ENCODE results near the gene TUB. TPM values are rescaled to one million over a fixed set of nuclear protein-coding genes. Genes with fewer than 3 reads are reported as not detected.

The TUB gene
- total and polyA plus RNA-seq, 2 of the 8 experiments (the other 6 are each of a cell fraction or from before 2014, with no cell fraction given) = 15.3 to 31.3 TPM

GRCh38 chr11:8066036-8066910 is 14.7 kb upstream of the TUB start:
- Histone ChIP-seq H2BK20ac (ENCODE audit: low read length) (peak overlapping the region; percentile 57; the same call in 1 of the 2 replicates), H2AK5ac (ENCODE audit: low read depth, low read length) (no peak overlapping the region), H2BK5ac (ENCODE audit: low read depth, low read length) (peak overlapping the region; percentile 32; the same call in 1 of the 2 replicates), H3K9ac (replicated peaks in 1 of 4; ENCODE audit: extremely low read depth in 1 of 4, low read depth in 3 of 4, low read length in 3 of 4) (no peak overlapping the region), H2BK12ac (ENCODE audit: low read depth, low read length) (peak overlapping the region; percentile 29; the same call in 1 of the 2 replicates), H3K4me1 (replicated peaks in 1 of 4; ENCODE audit: control insufficient read depth in 3 of 4, insufficient read depth in 4 of 4, low read length in 3 of 4) (peaks cover 0 to 5% (median 0%) of the 10 kb centered on the region in 4 experiments; a peak in 2 of 7 replicates), H3K23ac (ENCODE audit: insufficient read length) (no peak overlapping the region), H2AFZ (ENCODE audit: low read length) (no peak overlapping the region), H4K91ac (replicated peaks; ENCODE audit: insufficient read length, low read length) (no peak overlapping the region), H3K9me3 (ENCODE audit: insufficient read depth in 2 of 2, low read depth in 1 of 2, low read length in 1 of 2) (no peaks in the 10 kb centered on the region), H3K79me2 (ENCODE audit: control insufficient read depth in 1 of 2, insufficient read depth in 2 of 2, low read length in 2 of 2) (no peaks in the 10 kb centered on the region), H3K4me3 (ENCODE audit: extremely low read depth in 1 of 4, insufficient read depth in 2 of 4, low read depth in 3 of 4, low read length in 4 of 4) (no peak overlapping the region), H4K8ac (ENCODE audit: extremely low read depth, insufficient read depth, low read length) (no peak overlapping the region; the same call in none of the 2 replicates), H3K14ac (ENCODE audit: insufficient read length) (no peak overlapping the region), H3K23me2 (ENCODE audit: low read depth, low read length) (no peaks in the 10 kb centered on the region), H2BK120ac (replicated peaks; ENCODE audit: low read depth, low read length) (no peak overlapping the region), H2BK15ac (ENCODE audit: low read length) (0 out of 2 replicates have a peak overlapping the region, but pooled peaks have one; percentile 46), H4K20me1 (replicated peaks in 1 of 2; ENCODE audit: control insufficient read depth in 1 of 2, insufficient read depth in 2 of 2, low read length in 2 of 2) (no peaks in the 10 kb centered on the region), H3K18ac (ENCODE audit: extremely low read depth, low read length) (no peak overlapping the region), H4K5ac (ENCODE audit: insufficient read length, low read depth, low read length) (no peak overlapping the region), H3K27ac (ENCODE audit: low read depth, low read length) (no peak overlapping the region), H3K79me1 (ENCODE audit: low read depth, low read length) (no peaks in the 10 kb centered on the region), H3K27me3 (replicated peaks in 1 of 4; ENCODE audit: control insufficient read depth in 3 of 4, extremely low read depth in 1 of 4, insufficient read depth in 3 of 4, low read length in 3 of 4) (no peaks in the 10 kb centered on the region), H3K4me2 (ENCODE audit: insufficient read depth in 1 of 2, low read depth in 2 of 2, low read length in 2 of 2) (no peak overlapping the region), H3K4ac (replicated peaks; ENCODE audit: insufficient read length, low read depth, low read length) (no peak overlapping the region), H3K56ac (replicated peaks; ENCODE audit: insufficient read length, low read depth, low read length) (no peak overlapping the region), H3K36me3 (ENCODE audit: control insufficient read depth in 2 of 4, insufficient read depth in 4 of 4, low read length in 3 of 4) (no peaks in the 10 kb centered on the region)
- ChIA-PET POLR2A (ENCODE audit: partially characterized antibody) (interaction anchor here (0.8 to 1.5 kb wide), 3 partner anchors 14 to 20 kb away, joined by 3 to 5 read pairs (median 3); no protein-coding TSS in a partner anchor), CTCF (ENCODE audit: partially characterized antibody) (interaction anchor here (0.6 to 5.2 kb wide), 13 partner anchors 10 to 77 kb away, joined by 3 to 106 read pairs (median 7); no protein-coding TSS in a partner anchor)
- 87% methylated on average over 17 of the region's 17 CpGs; no CpG with 5 or more reads in 1 of the 2 experiments for WGBS, 2 experiments (ENCODE audit: extremely low coverage in 1 of 2, insufficient coverage in 1 of 2, insufficient read length in 1 of 2, insufficient replicate concordance in 2 of 2, low coverage in 1 of 2, low lambda C conversion rate in 2 of 2, missing lambda C conversion rate in 1 of 2)
- TF ChIP-seq KDM5A (IDR thresholded peaks at IDR 0.05; ENCODE audit: low read length) (no peak), BACH1 (IDR thresholded peaks at IDR 0.05; ENCODE audit: low read length) (no peak), RFX5 (IDR thresholded peaks at IDR 0.05; ENCODE audit: borderline replicate concordance, low read depth, low read length) (no peak), MAFK (IDR thresholded peaks at IDR 0.05; ENCODE audit: low read depth, low read length) (no peak), TAF7 (optimal IDR thresholded peaks at IDR 0.05; ENCODE audit: borderline replicate concordance, low read depth, low read length) (no peak), CBX8 (IDR thresholded peaks at IDR 0.05; ENCODE audit: borderline replicate concordance, low read depth, low read length) (no peak)
- no peak for FAIRE-seq
- DNase-seq (ENCODE audit: low read depth in 1 of 2, low spot score in 2 of 2) = peak in 1 of 2 experiments; percentile 42
